Measurements from ENCODE around the gene MLXIP.

Gene MLXIP

DNA sequence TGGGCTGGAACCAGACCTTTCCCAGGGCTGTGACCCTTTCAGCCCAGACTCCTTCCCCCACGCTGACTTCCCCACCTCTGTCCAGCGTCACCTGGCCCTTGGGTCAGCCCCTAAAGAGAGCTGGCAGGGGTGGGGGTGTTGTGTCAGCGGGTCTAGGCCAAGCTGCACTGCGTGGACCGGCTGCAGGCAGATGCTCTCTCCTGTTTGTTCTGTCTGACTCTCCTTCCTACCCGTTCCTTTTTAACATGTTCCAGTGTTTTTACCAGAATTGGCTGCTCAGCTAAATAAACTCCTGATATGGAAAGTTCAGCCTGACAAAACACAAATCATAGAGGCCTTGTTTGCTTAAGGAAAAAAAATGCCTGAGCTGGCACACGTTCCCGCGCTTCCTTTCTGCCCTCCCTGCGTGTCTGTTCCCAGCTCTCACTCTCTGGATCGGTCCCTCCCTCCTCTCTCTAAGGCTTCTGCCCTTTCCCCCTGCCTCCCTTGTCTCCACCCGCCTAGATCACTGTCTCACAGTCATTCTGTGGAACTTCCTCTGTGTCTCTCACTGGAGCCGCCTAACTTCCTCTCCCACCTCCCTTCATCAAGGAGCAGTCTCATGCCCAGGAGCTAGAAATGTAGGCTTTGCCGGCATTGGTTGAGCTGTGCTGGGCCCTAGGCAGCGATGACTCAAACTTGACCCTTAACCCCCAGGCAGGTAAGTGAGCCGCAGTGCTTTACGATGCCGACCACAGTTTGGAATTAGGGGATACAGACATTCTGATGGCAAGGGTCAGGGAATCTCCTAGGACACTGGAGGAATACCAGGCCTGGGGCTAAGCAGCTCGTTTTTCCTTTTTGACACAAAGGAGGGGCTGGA, 15.5 kb upstream of the MLXIP start:
- no peak for DNase-seq (ENCODE audit: insufficient read length, low spot score)
- TF ChIP-seq, protein P1, sequence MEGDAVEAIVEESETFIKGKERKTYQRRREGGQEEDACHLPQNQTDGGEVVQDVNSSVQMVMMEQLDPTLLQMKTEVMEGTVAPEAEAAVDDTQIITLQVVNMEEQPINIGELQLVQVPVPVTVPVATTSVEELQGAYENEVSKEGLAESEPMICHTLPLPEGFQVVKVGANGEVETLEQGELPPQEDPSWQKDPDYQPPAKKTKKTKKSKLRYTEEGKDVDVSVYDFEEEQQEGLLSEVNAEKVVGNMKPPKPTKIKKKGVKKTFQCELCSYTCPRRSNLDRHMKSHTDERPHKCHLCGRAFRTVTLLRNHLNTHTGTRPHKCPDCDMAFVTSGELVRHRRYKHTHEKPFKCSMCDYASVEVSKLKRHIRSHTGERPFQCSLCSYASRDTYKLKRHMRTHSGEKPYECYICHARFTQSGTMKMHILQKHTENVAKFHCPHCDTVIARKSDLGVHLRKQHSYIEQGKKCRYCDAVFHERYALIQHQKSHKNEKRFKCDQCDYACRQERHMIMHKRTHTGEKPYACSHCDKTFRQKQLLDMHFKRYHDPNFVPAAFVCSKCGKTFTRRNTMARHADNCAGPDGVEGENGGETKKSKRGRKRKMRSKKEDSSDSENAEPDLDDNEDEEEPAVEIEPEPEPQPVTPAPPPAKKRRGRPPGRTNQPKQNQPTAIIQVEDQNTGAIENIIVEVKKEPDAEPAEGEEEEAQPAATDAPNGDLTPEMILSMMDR (IDR thresholded peaks at IDR 0.05; ENCODE audit: insufficient read depth, missing control alignments) = no peak
- no peak for FAIRE-seq

DNA sequence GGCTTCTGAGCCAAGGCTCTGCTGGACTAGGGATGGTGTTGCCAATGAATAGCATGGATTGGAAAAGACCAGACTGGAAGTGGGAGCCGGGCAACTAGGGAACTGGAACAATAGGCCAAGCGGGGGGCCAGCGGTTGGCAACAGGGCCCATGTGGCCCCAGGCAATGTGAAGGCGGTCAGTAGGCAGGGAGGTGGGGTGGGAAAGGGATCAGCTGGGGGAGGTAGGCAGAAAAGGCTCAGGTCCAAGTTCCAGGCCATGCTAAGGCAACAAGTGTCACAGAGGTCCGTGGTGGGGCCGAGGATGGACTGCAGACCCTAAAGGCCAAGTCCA, 14.9 kb upstream of the MLXIP start:
- DNase-seq (ENCODE audit: insufficient read length, low spot score) (no peak), FAIRE-seq (no peak)
- TF ChIP-seq, protein P1 (IDR thresholded peaks at IDR 0.05; ENCODE audit: insufficient read depth, missing control alignments) = no peak

DNA sequence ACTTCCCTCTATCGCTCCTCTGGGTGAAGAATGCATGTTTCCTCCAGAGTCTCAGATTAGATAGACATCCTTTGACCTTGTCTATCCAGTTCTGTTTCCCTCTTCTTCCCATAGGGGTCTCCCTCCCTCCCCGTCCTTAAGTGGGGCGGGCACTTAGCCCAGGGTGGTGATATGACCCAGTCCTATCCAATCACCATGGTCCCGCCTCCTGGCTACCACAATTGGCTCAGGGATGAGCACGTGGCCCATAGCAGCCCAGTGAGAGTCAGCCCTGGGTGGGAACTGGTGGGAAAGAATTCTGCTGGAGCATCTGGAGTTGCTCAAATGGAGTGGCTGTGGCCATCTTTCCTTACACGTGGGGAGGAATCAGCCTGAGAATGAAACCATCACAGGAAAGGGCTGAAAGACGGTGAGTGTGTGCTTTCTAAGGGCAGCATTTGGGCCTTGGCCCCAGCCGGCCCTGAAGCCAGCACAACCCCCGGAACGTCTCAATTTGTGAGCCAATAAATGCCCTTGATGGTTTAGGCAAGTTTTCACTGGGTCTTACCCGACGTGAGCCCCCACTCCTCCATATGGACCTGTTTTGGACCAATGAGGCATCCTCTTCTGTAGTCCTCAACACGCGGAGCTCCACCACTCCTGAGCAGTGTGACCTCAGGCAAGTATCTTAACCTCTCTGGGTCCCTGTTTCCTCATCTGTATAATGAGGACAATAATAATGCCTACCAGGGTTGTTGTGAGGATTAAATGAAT, 14.4 kb upstream of the MLXIP start:
- DNase-seq (ENCODE audit: insufficient read length, low spot score) (no peak), FAIRE-seq (no peak)
- TF ChIP-seq, protein P1 (IDR thresholded peaks at IDR 0.05; ENCODE audit: insufficient read depth, missing control alignments) = peak; percentile 42

DNA sequence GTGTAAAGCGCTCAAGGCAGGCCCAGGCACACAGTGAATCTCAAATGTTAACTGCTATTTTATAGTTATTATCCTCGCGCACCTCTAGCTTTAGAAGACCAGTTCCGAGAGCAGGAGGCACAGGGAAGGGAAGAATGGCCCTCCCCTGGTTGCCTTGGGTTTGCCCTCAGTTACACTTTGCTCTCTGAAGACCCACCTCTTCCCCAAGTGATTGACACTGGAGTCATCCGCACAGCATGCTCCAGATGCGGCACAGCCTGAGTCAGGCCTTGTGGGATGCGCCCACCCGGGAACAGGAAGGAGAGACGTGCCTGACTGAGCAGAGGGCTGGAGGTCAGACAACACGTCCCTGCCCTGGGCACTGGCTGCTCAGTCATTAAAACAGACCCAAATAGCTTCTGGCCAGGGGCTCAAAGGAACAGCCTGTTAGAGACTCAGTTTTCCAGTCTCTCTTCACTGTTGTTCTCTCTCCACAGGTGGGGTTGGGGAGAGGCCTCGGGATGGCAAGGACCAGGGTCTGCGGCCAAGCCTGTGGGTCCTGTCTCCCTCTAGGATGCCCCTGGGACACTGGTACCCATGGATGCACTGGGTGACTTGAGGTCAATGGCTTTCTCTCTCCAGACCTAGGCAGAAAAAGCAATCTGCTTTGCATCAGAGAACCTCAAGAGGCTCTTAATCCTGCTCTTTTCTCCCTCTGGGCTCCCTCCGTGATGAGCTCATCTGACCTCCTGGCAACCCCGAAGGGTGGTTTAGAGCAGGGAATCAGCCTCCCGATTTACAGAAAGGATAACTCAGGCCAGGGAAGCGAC, 13.6 kb upstream of the MLXIP start:
- TF ChIP-seq, protein P1 (IDR thresholded peaks at IDR 0.05; ENCODE audit: insufficient read depth, missing control alignments) = no peak
- FAIRE-seq (no peak), DNase-seq (ENCODE audit: insufficient read length, low spot score) (peak; percentile 79)

DNA sequence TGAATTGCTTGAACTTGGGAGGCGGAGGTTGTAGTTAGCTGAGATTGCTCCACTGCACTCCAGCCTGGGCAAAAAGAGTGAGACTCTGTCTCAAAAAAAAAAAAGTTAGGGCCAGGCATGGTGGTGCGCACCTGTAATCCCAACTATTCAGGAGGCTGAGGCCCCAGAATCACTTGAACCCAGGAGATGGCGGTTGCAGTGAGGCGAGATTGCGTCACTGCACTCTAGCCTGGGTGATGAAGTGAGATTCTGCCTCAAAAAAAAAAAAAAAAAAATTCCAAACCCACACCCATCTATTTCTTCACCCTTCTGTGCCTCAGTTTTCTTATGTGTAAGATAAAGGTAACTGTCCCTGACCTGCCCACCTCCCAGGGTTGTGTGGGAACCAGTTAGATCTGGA, 11.0 kb upstream of the MLXIP start:
- FAIRE-seq (no peak), DNase-seq (ENCODE audit: insufficient read length, low spot score) (no peak)
- TF ChIP-seq, protein P1 (IDR thresholded peaks at IDR 0.05; ENCODE audit: insufficient read depth, missing control alignments) = no peak

DNA sequence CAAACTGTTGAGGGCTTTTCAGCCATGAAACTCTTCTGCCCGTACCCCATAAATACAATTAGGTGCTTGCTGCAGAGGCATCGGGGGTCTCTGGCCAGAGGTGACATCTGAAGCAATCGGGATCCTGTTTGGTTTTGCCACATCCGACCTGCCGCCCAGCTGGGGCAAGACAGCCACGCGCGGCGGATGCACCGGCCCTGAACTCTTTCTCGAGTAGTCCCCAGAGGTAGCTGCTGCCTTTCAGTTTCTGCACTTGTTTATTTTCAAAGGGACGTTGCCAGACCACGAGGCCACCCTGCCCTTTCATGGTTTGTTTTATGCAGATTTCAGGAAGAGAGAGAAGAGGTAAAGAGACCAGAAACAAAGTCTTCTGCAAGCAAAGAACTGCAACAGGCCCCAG, 10.6 kb upstream of the MLXIP start:
- no peak for FAIRE-seq
- TF ChIP-seq, protein P1 (IDR thresholded peaks at IDR 0.05; ENCODE audit: insufficient read depth, missing control alignments) = no peak
- DNase-seq (ENCODE audit: insufficient read length, low spot score) = no peak

Measured in D721Med (cell line).